ENCODE measurements around the gene NR3C1. TPM values are rescaled to one million over a fixed set of nuclear protein-coding genes. Genes with fewer than 3 reads are reported as not detected.

Gene NR3C1
- total RNA-seq, 1 donor from 2014 or later: 47.8 TPM

GRCh38 chr5:143372187-143372829 is 31.2 kb downstream of the NR3C1 start:
- H3K4me1 Mint-ChIP-seq (ENCODE audit: unreplicated experiment): peaks cover 19% of the 10 kb centered on the region
- DNase-seq (ENCODE audit: extremely low spot score, unreplicated experiment): no peak

GRCh38 chr5:143370440-143370839 is 33.0 kb downstream of the NR3C1 start:
- Mint-ChIP-seq H3K4me3 (ENCODE audit: unreplicated experiment) (no peak overlapping the region), H3K36me3 (ENCODE audit: unreplicated experiment) (peaks cover 12% of the 10 kb centered on the region), H3K27me3 (ENCODE audit: unreplicated experiment) (no peaks in the 10 kb centered on the region), H3K4me1 (ENCODE audit: unreplicated experiment) (peaks cover 3% of the 10 kb centered on the region), H3K9me3 (ENCODE audit: unreplicated experiment) (peaks cover 14% of the 10 kb centered on the region), H3K27ac (ENCODE audit: unreplicated experiment) (no peak overlapping the region)
- TF ChIP-seq CTCF (IDR thresholded peaks at IDR 0.05): no peak
- no peak for DNase-seq (ENCODE audit: extremely low spot score, unreplicated experiment)

More at GRCh38 chr5:143372187-143372829, 31.2 kb downstream of the NR3C1 start:
- Mint-ChIP-seq H3K27me3 (ENCODE audit: unreplicated experiment) (no peaks in the 10 kb centered on the region), H3K36me3 (ENCODE audit: unreplicated experiment) (peaks cover 10% of the 10 kb centered on the region), H3K9me3 (ENCODE audit: unreplicated experiment) (peaks cover 8% of the 10 kb centered on the region), H3K4me3 (ENCODE audit: unreplicated experiment) (no peak overlapping the region), H3K27ac (ENCODE audit: unreplicated experiment) (no peak overlapping the region)
- TF ChIP-seq CTCF (IDR thresholded peaks at IDR 0.05): no peak

GRCh38 chr5:143364061-143364460 is 39.4 kb downstream of the NR3C1 start:
- DNase-seq (ENCODE audit: extremely low spot score, unreplicated experiment): no peak
- no peak overlapping the region for H3K4me3 Mint-ChIP-seq (ENCODE audit: unreplicated experiment)
- peaks cover 27% of the 10 kb centered on the region for H3K36me3 Mint-ChIP-seq (ENCODE audit: unreplicated experiment)
- H3K27ac Mint-ChIP-seq (ENCODE audit: unreplicated experiment): no peak overlapping the region
- no peaks in the 10 kb centered on the region for H3K27me3 Mint-ChIP-seq (ENCODE audit: unreplicated experiment)
- H3K4me1 Mint-ChIP-seq (ENCODE audit: unreplicated experiment): peaks cover 11% of the 10 kb centered on the region
- peaks cover 27% of the 10 kb centered on the region for H3K9me3 Mint-ChIP-seq (ENCODE audit: unreplicated experiment)
- TF ChIP-seq CTCF (IDR thresholded peaks at IDR 0.05): no peak

GRCh38 chr5:143362664-143363227 is 40.7 kb downstream of the NR3C1 start:
- TF ChIP-seq CTCF (IDR thresholded peaks at IDR 0.05): no peak
- peaks cover 24% of the 10 kb centered on the region for H3K9me3 Mint-ChIP-seq (ENCODE audit: unreplicated experiment)
- H3K4me3 Mint-ChIP-seq (ENCODE audit: unreplicated experiment): no peak overlapping the region
- H3K27ac Mint-ChIP-seq (ENCODE audit: unreplicated experiment): no peak overlapping the region
- no peak for DNase-seq (ENCODE audit: extremely low spot score, unreplicated experiment)
- no peaks in the 10 kb centered on the region for H3K27me3 Mint-ChIP-seq (ENCODE audit: unreplicated experiment)
- peaks cover 12% of the 10 kb centered on the region for H3K4me1 Mint-ChIP-seq (ENCODE audit: unreplicated experiment)
- H3K36me3 Mint-ChIP-seq (ENCODE audit: unreplicated experiment): peaks cover 20% of the 10 kb centered on the region

GRCh38 chr5:143361438-143361837 is 42.0 kb downstream of the NR3C1 start:
- H3K27ac Mint-ChIP-seq (ENCODE audit: unreplicated experiment): no peak overlapping the region

More at GRCh38 chr5:143361438-143361837, 42.0 kb downstream of the NR3C1 start:
- no peaks in the 10 kb centered on the region for H3K27me3 Mint-ChIP-seq (ENCODE audit: unreplicated experiment)
- H3K4me3 Mint-ChIP-seq (ENCODE audit: unreplicated experiment): no peak overlapping the region
- H3K9me3 Mint-ChIP-seq (ENCODE audit: unreplicated experiment): peaks cover 24% of the 10 kb centered on the region
- H3K36me3 Mint-ChIP-seq (ENCODE audit: unreplicated experiment): peaks cover 18% of the 10 kb centered on the region
- no peak for DNase-seq (ENCODE audit: extremely low spot score, unreplicated experiment)
- peaks cover 22% of the 10 kb centered on the region for H3K4me1 Mint-ChIP-seq (ENCODE audit: unreplicated experiment)
- no peak for TF ChIP-seq CTCF (IDR thresholded peaks at IDR 0.05)

Data from osteocyte (in vitro differentiated cells).